T-helper 22 cell (primary cell): ENCODE data around the gene NCOA4.
"Not testable (repeated sequence)": the region's sequence is repeated elsewhere in the genome, so short reads cannot be mapped to it uniquely, and the experiment has no call there.

Source experiments
- DNase-seq: peaks from one replicate; pipeline ENCODE4 v3.0.0-alpha.2; 2020; ENCODE audit warnings: low read depth

Gene NCOA4

GRCh38 chr10:46030091-46030937 lies at the start of gene NCOA4:
TSS of gene NCOA4 (minus strand) at chr10:46030623. CDS start at chr10:46016680, 13,943 bp downstream.
- peak; percentile 95 for DNase-seq

- no peak for DNase-seq
These were observed 49.6 kb upstream of the NCOA4 start for GRCh38 chr10:46079831-46080585.

GRCh38 chr10:46077731-46078413 lies 47.4 kb upstream of the NCOA4 start:
- no peak for DNase-seq

GRCh38 chr10:46077141-46077554 lies 46.7 kb upstream of the NCOA4 start:
- no peak for DNase-seq

GRCh38 chr10:46075869-46076268 lies 45.4 kb upstream of the NCOA4 start:
- DNase-seq: no peak

- no peak for DNase-seq
These were observed 43.9 kb upstream of the NCOA4 start for GRCh38 chr10:46074196-46074946.

- DNase-seq: no peak
These were observed 43.1 kb upstream of the NCOA4 start for GRCh38 chr10:46073564-46073963.

GRCh38 chr10:46070749-46071148 lies 40.3 kb upstream of the NCOA4 start:
- DNase-seq: no peak

- DNase-seq: no peak
These were observed 39.5 kb upstream of the NCOA4 start for GRCh38 chr10:46069771-46070463.

GRCh38 chr10:46068905-46069304 lies 38.5 kb upstream of the NCOA4 start:
- DNase-seq: no peak

- DNase-seq: no peak
These were observed 37.7 kb upstream of the NCOA4 start for GRCh38 chr10:46068117-46068516.

GRCh38 chr10:46064269-46064817 lies 33.9 kb upstream of the NCOA4 start:
- DNase-seq: no peak

GRCh38 chr10:46062723-46063428 lies 32.5 kb upstream of the NCOA4 start:
- no peak for DNase-seq

GRCh38 chr10:46060706-46061105 lies 30.3 kb upstream of the NCOA4 start:
- no peak for DNase-seq

GRCh38 chr10:46057927-46058326 lies 27.5 kb upstream of the NCOA4 start:
- not testable (repeated sequence) for DNase-seq

- no peak for DNase-seq
These were observed 26.6 kb upstream of the NCOA4 start for GRCh38 chr10:46057038-46057437.

GRCh38 chr10:46055771-46056170 lies 25.3 kb upstream of the NCOA4 start:
- DNase-seq: no peak

- no peak for DNase-seq
These were observed 23.4 kb upstream of the NCOA4 start for GRCh38 chr10:46053534-46054434.

GRCh38 chr10:46052791-46053375 lies 22.5 kb upstream of the NCOA4 start:
- no peak for DNase-seq
